GM23338 (cell line): ENCODE measurements around the gene MAP3K4. TPM values are rescaled to one million over a fixed set of nuclear protein-coding genes. Genes with fewer than 3 reads are reported as not detected.

ENCODE experiments used
- ATAC-seq: fragments of 200-7000 bp; cut with Tn5 transposase; 3 replicates; pipeline ENCODE4 v1.9.1; 2020
- DNase-seq: peaks from one replicate; pipeline ENCODE4 v3.0.0-alpha.2; 2015; ENCODE audit warnings: low spot score
- H2AFZ ChIP-seq: fragments of 200-600 bp; sonication (generic); 2 replicates; pipeline ENCODE4 v1.8.0; 2016; ENCODE audit warnings: antibody characterized with exemption, mild to moderate bottlenecking, moderate library complexity
- H3F3A ChIP-seq: fragments of 200-600 bp; sonication (generic); replicated peaks from 2 replicates; pipeline ENCODE4 v1.8.0; 2017; ENCODE audit warnings: antibody characterized with exemption, mixed run types, low read depth
- H3K27ac ChIP-seq: fragments of 200-600 bp; sonication (generic); 2 replicates; pipeline ENCODE4 v1.6.1; 2016; ENCODE audit warnings: low read depth
- H3K27me3 ChIP-seq: fragments of 200-600 bp; sonication (generic); 2 replicates; pipeline ENCODE4 v1.8.0; 2016; ENCODE audit warnings: mild to moderate bottlenecking, mixed run types, moderate library complexity; ENCODE audit not compliant: insufficient read depth
- H3K36me3 ChIP-seq: fragments of 200-600 bp; sonication (generic); 2 replicates; pipeline ENCODE4 v1.8.0; 2016; ENCODE audit warnings: mild to moderate bottlenecking; ENCODE audit not compliant: insufficient read depth
- H3K4me1 ChIP-seq: fragments of 200-600 bp; sonication (generic); 2 replicates; pipeline ENCODE4 v1.8.0; 2016; ENCODE audit warnings: mild to moderate bottlenecking, moderate library complexity; ENCODE audit not compliant: insufficient read depth
- H3K4me2 ChIP-seq: fragments of 200-600 bp; sonication (generic); 2 replicates; pipeline ENCODE4 v1.7.1; 2017; ENCODE audit warnings: mixed run types
- H3K4me3 ChIP-seq: fragments of 200-600 bp; sonication (generic); 2 replicates; pipeline ENCODE4 v1.6.1; 2016; ENCODE audit warnings: mixed run types
- H3K79me2 ChIP-seq: fragments of 200-600 bp; sonication (generic); replicated peaks from 2 replicates; pipeline ENCODE4 v1.8.0; 2017; ENCODE audit warnings: mild to moderate bottlenecking; ENCODE audit not compliant: insufficient read depth
- H3K9me2 ChIP-seq: fragments of 200-600 bp; sonication (generic); 2 replicates; pipeline ENCODE4 v1.8.0; 2017; ENCODE audit not compliant: insufficient read depth
- H4K20me1 ChIP-seq: fragments of 200-600 bp; sonication (generic); replicated peaks from 2 replicates; pipeline ENCODE4 v1.8.0; 2017; ENCODE audit warnings: mild to moderate bottlenecking; ENCODE audit not compliant: insufficient read depth
- H3K27ac Mint-ChIP-seq: 2 replicates; pipeline ENCODE4 v1.8.0; 2020; ENCODE audit warnings: inconsistent platforms, mild to moderate bottlenecking, moderate library complexity, mixed read lengths
- H3K27me3 Mint-ChIP-seq: 3 replicates; pipeline ENCODE4 v1.8.0; 2022; ENCODE audit warnings: low read depth, mild to moderate bottlenecking, moderate library complexity, mixed read lengths, inconsistent platforms; ENCODE audit not compliant: insufficient read depth, poor library complexity
- H3K36me3 Mint-ChIP-seq: 3 replicates; pipeline ENCODE4 v1.8.0; 2021; ENCODE audit warnings: low read depth, mild to moderate bottlenecking, inconsistent platforms, moderate library complexity, mixed read lengths
- H3K4me1 Mint-ChIP-seq: 3 replicates; pipeline ENCODE4 v1.8.0; 2020; ENCODE audit warnings: mild to moderate bottlenecking, inconsistent platforms, mixed read lengths
- H3K4me3 Mint-ChIP-seq: 3 replicates; pipeline ENCODE4 v1.8.0; 2021; ENCODE audit warnings: moderate library complexity, mild to moderate bottlenecking, inconsistent platforms, mixed read lengths
- H3K9me3 Mint-ChIP-seq: 3 replicates; pipeline ENCODE4 v1.8.0; 2020; ENCODE audit warnings: moderate library complexity, mild to moderate bottlenecking, inconsistent platforms, mixed read lengths
- CREB1 ChIP-seq: fragments of 250-450 bp; sonication (Bioruptor Pico); IDR thresholded peaks from 2 replicates; pipeline ENCODE4 v1.5.0; 2020; ENCODE audit warnings: low read depth, mild to moderate bottlenecking, moderate library complexity
- CTCF ChIP-seq, 2 experiments: fragments of 200-600 bp in 1 of 2; sonication (generic) in 1 of 2; conservative IDR thresholded peaks; 2 replicates each; pipeline versions ENCODE4 v1.5.1 to v1.6.1; 2016 to 2017; ENCODE audit warnings: antibody characterized with exemption in 2 of 2, low read depth in 2 of 2, mild to moderate bottlenecking in 2 of 2, moderate library complexity in 1 of 2
- ETS1 ChIP-seq: IDR thresholded peaks from 2 replicates; pipeline ENCODE4 v1.6.1; 2016; ENCODE audit warnings: antibody characterized with exemption
- EZH2 ChIP-seq: fragments of 200-600 bp; sonication (generic); IDR thresholded peaks from one replicate; pipeline ENCODE4 v1.8.0; 2017; ENCODE audit warnings: antibody characterized with exemption, mild to moderate bottlenecking, low read depth; ENCODE audit not compliant: unreplicated experiment
- EZH2phosphoT487 ChIP-seq: fragments of 200-600 bp; sonication (generic); IDR thresholded peaks from one replicate; pipeline ENCODE4 v1.8.1; 2018; ENCODE audit warnings: antibody characterized with exemption; ENCODE audit not compliant: unreplicated experiment
- JUNB ChIP-seq: IDR thresholded peaks from one replicate; pipeline ENCODE4 v1.6.1; 2016; ENCODE audit warnings: antibody characterized with exemption; ENCODE audit not compliant: unreplicated experiment
- NANOG ChIP-seq: IDR thresholded peaks from 2 replicates; pipeline ENCODE4 v1.6.1; 2016; ENCODE audit warnings: antibody characterized with exemption, borderline replicate concordance
- POLR2AphosphoS5 ChIP-seq: IDR thresholded peaks from 2 replicates; pipeline ENCODE4 v1.6.1; 2016; ENCODE audit warnings: antibody characterized with exemption, low read depth
- REST ChIP-seq: IDR thresholded peaks from one replicate; pipeline ENCODE4 v1.6.1; 2018; ENCODE audit warnings: antibody characterized with exemption; ENCODE audit not compliant: unreplicated experiment
- STAT1 ChIP-seq: IDR thresholded peaks from one replicate; pipeline ENCODE4 v1.6.1; 2016; ENCODE audit warnings: antibody characterized with exemption; ENCODE audit not compliant: unreplicated experiment
- ZNF114 ChIP-seq: fragments of 250-450 bp; sonication (Bioruptor Pico); IDR thresholded peaks from 2 replicates; pipeline ENCODE4 v1.5.0; 2020; ENCODE audit warnings: mild to moderate bottlenecking, moderate library complexity
- ZNF331 ChIP-seq: fragments of 250-450 bp; sonication (Bioruptor Pico); IDR thresholded peaks from 2 replicates; pipeline ENCODE4 v1.5.0; 2020; ENCODE audit warnings: low read depth, mild to moderate bottlenecking, moderate library complexity
- ZNF462 ChIP-seq: fragments of 250-450 bp; sonication (Bioruptor Pico); IDR thresholded peaks from 2 replicates; pipeline ENCODE4 v1.5.0; 2020; ENCODE audit warnings: mild to moderate bottlenecking, moderate library complexity
- polyA plus RNA-seq: library from polyadenylated mRNA; unstranded; fragments of >200 nt; fragmentation: Nextera tagmentation; extraction: Ambion mirVana; gene quantifications from 2 replicates; pipeline ENCODE4 v1.2.1, GENCODE V29; 2016
- total RNA-seq: library from RNA; depleted of rRNA; stranded (reverse); fragments of >200 nt; shearing (Covaris generic); gene quantifications from 2 replicates; pipeline ENCODE4 v1.2.3, GENCODE V29; 2014

The MAP3K4 gene
- total and polyA plus RNA-seq, 2 experiments from 2014 or later = 44.4 to 48.8 TPM

- Mint-ChIP-seq H3K9me3 (no peaks in the 10 kb centered on the region), H3K27me3 (no peaks in the 10 kb centered on the region), H3K27ac (no peak overlapping the region), H3K4me1 (peaks cover 9% of the 10 kb centered on the region; the same call in 2 of the 3 replicates), H3K4me3 (no peak overlapping the region), H3K36me3 (no peaks in the 10 kb centered on the region)
- TF ChIP-seq ETS1 = no peak
- no peak for TF ChIP-seq NANOG
- no peak for TF ChIP-seq CTCF (conservative IDR thresholded peaks at IDR 0.05; ENCODE audit: low read depth in 2 of 2)
- TF ChIP-seq STAT1 = no peak
- no peak for TF ChIP-seq POLR2AphosphoS5
- TF ChIP-seq CREB1 (CRISPR knock-in tag) = no peak
- no peak for TF ChIP-seq ZNF114 (CRISPR knock-in tag)
- no peak for TF ChIP-seq JUNB
- TF ChIP-seq ZNF331 (CRISPR knock-in tag) = no peak
- TF ChIP-seq REST = no peak
- TF ChIP-seq EZH2 = no peak
- no peak for TF ChIP-seq EZH2phosphoT487
- TF ChIP-seq ZNF462 = no peak
- ATAC-seq (no peak), DNase-seq (no peak)
- Histone ChIP-seq H3K27ac (no peak overlapping the region), H2AFZ (no peak overlapping the region), H3F3A (no peaks in the 10 kb centered on the region), H3K4me2 (no peak overlapping the region), H4K20me1 (no peaks in the 10 kb centered on the region), H3K79me2 (no peaks in the 10 kb centered on the region), H3K27me3 (no peaks in the 10 kb centered on the region), H3K4me3 (no peak overlapping the region), H3K9me2 (0 out of 2 replicates have a peak, but pooled peaks cover 5% of the 10 kb centered on the region), H3K36me3 (no peaks in the 10 kb centered on the region), H3K4me1 (no peaks in the 10 kb centered on the region)
Observed at GRCh38 chr6:160962835-160963623, 28.5 kb upstream of the MAP3K4 start.
